HG03457 (cell line): ENCODE data around the gene ABCA4.

Source experiments
- ATAC-seq: cut with Tn5 transposase; IDR thresholded peaks from one replicate; pipeline ENCODE4 v1.9.1; 2021; ENCODE audit warnings: moderate number of reproducible peaks; ENCODE audit not compliant: unreplicated experiment

Gene ABCA4

GRCh38 chr1:93980320-93981273, 140.4 kb downstream of the ABCA4 start:
- no peak for ATAC-seq

DNA sequence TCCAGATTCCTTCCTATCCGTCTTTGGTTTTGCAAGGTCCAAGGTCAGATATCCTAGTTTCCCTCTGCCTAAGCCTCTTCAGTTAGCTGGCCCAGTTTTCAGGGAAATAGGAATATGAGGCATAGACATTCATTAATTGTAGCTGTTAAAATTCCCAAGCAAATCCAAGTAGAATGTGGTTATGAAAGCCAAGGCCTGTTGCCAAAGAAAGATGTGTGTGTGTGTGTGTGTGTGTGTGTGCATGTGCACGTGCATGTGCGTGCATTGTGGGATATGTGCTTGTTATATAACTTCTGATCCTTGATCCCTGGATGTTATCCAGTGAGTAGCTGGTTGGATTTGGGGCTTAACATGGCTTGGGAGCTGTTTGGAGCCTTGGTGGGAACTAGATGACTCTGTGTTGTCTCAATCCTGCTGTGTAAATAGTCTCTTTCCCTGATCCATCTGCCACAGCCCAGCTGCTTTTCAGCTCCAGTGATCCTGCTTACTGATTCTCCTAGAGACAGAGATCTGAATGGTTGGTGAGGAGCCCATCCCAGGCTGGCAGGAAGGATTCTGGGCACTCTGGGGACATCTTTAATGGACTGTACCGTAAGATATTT, 141.1 kb downstream of the ABCA4 start:
- no peak for ATAC-seq

DNA sequence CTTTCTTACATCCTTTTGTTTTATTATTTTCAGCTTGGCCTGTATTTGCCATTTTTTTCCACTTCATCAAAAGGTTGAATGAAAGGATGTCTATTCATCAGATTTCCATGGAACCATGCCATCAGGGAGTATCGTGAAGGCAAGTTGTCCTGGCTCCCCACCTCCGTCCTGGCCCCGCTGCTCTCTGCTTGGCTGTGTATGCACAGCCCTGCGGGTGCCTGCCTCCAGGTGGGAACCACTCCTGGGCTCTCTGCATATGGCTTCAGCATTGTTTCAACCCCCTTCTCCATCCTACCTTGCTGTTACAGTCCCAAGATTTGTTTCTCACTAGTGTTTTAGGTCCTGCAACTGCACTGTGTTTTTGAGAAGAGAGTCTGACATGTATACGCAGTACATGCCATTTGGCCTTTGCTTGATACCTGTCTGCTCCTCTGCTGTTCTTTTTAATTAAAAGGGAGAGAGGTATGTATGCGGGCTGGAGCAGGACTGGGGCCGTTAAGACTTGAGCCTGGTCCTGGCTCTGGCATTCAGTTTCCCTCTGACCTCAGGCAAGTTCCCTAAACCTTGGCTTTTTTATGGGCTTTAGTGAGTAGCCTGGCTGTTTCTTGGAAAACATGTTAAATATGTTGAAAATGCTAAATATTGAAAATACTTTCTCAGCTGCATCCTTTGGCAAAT, 141.8 kb downstream of the ABCA4 start:
- no peak for ATAC-seq

DNA sequence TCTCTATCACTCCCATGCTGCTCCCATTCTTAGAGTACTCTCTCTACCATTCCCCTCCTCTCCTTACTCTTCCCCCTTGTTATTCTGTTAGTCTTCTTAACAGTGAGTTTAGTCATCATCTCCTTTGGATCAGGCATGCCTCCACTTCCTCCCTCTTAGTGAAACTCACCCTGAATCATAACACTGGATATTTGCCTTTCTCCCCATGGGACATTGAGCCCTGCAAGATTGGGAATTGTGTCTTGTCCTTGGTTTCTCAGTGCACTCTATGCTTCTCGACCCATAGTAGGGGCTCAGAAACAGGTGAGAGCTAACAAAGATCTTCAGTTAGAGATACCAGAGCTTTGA, 143.4 kb downstream of the ABCA4 start:
- ATAC-seq = no peak

DNA sequence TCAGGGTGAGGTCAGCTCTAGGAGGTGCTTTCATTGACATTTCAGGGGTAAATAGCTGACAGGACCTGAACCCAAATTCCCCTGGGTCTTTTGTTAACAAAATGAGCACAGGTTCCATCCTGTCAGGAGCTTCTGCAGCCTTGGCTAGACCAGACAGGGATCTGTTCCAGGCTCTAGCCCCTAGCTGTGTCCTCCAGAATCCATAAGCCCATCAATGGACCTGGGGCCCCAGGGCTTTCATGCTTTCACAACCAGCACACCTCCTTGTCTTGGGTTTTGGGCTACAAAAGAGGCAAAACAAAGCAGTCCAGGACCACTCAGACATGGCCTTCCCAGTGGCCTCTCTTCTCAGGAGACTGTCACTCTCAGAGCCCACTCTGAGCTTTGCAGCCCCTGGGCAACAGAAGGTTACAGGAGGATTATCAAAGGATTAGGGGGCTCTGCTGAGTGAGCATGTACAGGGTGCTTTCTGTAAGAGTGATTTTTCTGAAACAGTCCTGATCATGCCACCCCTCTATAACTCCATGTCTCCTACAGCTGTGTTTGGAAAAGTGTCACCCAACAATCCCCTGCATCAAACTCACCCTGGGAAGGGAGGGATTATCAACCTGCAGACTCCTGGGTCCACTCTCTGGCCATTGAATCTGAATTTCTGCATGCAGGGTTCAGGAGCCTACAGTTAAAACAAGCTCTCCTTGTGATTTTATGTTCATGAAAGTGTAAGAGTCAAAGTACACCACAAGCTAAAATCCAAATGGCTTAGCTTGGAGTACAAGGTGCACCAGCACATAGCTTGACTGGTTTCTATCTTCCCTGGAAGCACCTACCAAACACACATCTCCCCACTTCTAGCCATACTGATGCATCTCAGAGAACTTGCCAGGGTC, 144.0 kb downstream of the ABCA4 start:
- no peak for ATAC-seq

- no peak for ATAC-seq
Measured at GRCh38 chr1:93976291-93976690, 144.7 kb downstream of the ABCA4 start.

DNA sequence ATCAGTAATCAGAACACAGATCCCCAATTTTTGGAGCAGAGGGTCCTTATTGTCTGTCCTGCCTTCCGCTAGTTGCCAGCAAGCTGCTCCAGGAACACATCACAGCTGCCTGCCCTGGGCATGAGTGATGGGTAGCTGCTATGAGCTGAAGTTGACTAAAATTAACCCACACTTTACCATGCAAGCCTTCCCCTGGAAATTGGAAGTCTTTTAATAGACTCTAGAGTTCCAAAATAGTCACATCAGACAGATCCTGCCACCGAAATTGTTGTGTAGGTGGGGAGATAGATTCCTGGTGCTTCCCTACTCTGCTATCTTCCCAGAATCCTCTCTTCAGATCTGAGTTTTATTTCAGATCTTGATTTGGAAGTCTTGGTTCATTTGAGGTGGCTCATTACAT, 148.6 kb downstream of the ABCA4 start:
- ATAC-seq = no peak

DNA sequence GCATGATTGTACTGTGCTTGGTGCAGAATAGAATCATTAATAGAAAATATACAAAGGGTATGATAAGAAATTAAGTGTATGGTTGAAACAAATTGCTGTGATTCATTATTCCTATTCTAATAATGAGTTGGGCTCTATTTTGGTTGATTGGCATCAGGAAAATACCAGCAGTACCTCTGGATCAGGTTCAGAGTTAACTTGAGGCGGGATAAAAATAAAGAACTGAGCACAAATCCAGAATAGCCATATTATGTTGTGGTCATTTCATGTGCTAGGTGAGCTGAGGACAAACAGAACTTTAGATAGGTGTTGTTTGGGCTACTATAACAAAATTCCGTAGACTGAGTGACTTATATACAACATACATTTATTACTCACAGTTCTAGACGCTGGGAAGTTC, 151.1 kb downstream of the ABCA4 start:
- no peak for ATAC-seq

DNA sequence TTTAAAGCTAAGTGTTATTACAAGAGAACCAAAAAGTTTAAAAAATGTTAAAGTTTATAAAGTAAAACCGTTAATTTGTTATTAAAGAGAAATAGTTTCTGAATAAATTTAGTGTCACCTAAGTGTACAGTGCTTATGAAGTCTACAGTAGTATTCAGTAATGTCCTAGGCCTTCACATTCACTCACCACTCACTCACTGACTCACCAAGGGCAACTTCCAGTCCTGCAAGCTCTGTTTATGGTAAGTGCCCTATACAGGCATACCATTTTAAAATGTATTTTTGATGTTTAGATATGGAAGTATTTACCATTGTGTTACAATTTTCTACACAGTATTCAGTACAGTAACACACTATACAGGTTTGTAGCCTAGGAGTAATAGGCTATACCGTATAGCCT, 151.6 kb downstream of the ABCA4 start:
- ATAC-seq = no peak

- no peak for ATAC-seq
Measured at GRCh38 chr1:93967306-93967705, 153.6 kb downstream of the ABCA4 start.

DNA sequence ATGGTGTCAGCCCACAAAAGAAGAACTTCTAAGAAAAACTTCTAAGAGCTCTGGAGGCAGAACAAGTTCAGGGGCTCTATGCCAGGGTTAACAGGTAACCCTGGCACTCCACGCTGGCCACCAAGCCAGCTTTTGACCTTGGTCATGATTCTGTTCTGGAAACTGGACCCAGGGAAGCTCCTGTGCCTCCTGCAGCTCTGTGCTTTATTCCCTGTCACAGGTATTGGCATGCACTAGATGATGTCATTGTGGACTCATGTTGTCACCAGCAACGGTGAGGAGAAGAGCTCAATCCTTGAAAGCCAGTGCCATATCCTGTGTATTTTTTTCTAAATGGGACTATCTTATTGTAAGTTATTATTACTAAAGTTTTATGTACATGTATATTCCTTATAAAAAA, 155.1 kb downstream of the ABCA4 start:
- ATAC-seq = no peak

DNA sequence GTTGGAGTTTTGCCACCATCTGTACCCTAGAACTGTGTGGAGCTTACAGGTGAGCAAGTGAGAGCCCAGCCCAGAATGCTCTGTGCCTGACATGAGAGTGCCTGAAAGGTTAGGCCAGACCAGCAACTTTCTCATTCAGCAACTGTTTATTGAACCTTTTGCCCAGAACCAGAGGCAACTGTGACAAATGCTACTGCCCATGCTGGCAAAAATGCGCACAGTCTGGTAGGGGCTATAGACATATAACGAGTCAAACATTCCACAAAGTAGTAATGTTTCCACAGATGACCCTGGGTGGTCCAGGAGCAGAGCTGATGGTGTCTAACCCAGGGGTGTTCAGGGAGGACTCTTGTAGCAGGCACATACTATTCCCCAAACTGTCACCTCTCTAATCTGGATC, 155.7 kb downstream of the ABCA4 start:
- ATAC-seq = no peak

DNA sequence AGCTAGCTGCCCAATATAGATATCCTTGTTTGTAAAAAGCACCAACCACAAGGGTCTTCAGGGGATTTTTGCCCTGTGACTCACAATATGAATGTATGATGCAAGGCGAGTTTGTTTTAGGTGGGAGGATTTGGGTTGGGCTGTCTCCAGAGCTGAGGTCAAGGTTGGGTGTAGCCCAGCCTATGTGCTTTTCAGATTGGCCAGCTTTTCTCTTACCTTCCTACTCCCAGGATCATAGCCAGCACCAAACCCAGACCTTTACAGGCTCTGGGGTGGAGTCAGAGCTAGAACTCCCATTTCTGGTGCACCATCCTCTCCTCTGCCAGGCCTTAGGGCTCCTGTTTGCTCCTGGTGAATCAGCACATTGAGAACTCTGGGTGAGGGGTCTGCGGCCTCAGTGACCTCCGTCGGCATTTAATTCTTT, 156.2 kb downstream of the ABCA4 start:
- ATAC-seq = no peak

DNA sequence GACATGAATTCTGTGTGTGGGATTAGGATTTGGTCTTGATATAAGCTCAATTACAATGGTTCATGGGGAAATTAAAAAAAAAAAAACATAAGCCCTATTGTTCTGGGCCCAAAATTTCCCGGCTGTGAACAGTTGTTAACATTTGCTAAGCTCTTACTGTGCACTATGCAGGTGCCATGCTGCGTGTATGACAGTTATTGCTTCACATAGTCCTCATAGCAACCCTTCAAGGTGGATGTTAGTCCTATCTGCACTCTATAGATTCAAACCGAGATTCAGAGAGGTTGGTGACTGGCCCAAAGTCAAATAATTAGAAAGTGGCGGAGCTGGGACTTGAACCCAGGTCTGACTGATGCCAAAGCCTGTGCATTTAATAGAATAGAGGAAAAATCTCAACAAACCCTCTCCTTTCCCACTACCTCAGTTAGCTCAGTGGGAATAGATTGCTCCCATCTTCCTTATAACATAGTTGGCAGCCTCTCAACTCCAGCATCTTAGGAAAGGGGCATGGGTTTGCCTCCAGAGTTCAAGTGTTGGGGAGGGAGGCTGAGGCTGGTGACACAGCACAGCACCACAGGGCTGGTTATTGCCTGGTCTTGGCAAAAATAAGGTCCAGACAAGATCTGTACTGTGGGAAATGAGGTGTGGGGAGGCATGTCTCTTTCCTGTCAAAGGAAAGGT, 156.7 kb downstream of the ABCA4 start:
- no peak for ATAC-seq

DNA sequence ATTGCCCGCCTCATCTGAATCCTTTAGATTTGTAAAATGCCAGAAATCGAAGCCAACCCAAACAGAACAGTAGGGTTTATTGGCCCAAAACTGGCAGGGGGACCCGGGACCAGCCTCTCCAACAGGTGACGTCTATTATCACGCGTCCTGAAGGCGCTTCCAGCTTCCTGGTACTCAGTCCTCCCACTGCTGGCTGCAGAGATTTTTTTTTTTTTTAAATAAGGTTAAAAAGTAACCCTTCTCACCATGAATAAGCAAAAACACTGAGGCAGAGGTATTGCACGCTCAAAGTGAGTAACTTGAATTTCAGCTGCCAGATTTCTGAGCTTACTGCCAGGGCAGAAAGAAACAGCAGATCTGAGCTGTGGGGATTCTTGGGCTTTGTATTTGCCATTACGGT, 157.4 kb downstream of the ABCA4 start:
- ATAC-seq = no peak

- ATAC-seq = no peak
Measured at GRCh38 chr1:93961906-93962305, 159.0 kb downstream of the ABCA4 start.

- no peak for ATAC-seq
Measured at GRCh38 chr1:93961443-93961842, 159.5 kb downstream of the ABCA4 start.

DNA sequence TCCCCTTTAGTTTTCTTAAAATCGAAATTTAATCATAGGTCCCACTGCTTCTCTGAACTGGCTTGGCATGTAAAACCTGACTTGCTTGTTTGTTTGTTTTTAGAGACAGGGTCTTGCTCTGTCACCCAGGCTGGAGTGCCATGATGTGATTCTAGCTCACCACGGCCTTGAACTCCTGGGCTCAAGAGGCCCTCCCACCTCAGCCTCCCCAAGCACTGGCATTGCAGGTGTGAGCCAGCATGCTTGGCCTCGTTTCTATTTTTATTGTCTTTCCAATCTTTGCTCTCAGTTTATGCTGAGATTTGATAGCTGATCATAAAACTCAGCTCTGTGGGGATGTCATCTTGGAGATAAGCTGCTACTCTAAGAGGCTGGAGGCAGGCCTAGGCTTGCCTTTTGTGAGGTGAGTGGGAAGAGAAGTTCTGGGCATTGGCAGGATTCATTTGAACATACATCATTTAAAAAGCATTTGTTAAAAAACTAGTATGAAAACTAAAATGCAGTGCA, 160.3 kb downstream of the ABCA4 start:
- no peak for ATAC-seq

GRCh38 chr1:93959413-93959812, 161.5 kb downstream of the ABCA4 start:
- no peak for ATAC-seq

GRCh38 chr1:93958726-93959100, 162.2 kb downstream of the ABCA4 start:
- ATAC-seq = no peak
